ENCODE data around the gene GUCA2B. TPM values are rescaled to one million over a fixed set of nuclear protein-coding genes. Genes with fewer than 3 reads are reported as not detected.

Gene GUCA2B
- total RNA-seq, 1 donor from 2014 or later = not detected

GRCh38 chr1:42198251-42198650, 45.0 kb downstream of the GUCA2B start:
- Histone ChIP-seq H3K4me3 (ENCODE audit: insufficient read depth, low read depth, low read length) (no peak overlapping the region), H3K27me3 (ENCODE audit: insufficient read depth, low read length) (no peaks in the 10 kb centered on the region), H3K36me3 (ENCODE audit: insufficient read depth, low read length) (peaks cover 13% of the 10 kb centered on the region), H3K4me2 (ENCODE audit: low read length) (no peak overlapping the region), H3K9ac (ENCODE audit: low read length) (no peak overlapping the region), H3K4me1 (ENCODE audit: insufficient read depth, low read length) (no peaks in the 10 kb centered on the region), H3K27ac (ENCODE audit: low read depth, low read length) (no peak overlapping the region), H2AFZ (ENCODE audit: low read depth, low read length) (no peak overlapping the region), H3K9me3 (ENCODE audit: insufficient read depth, low read depth, low read length) (no peaks in the 10 kb centered on the region), H3K79me2 (ENCODE audit: insufficient read depth, low read length) (no peaks in the 10 kb centered on the region), H4K20me1 (ENCODE audit: insufficient read depth, low read length) (no peaks in the 10 kb centered on the region)
- H3K27me3 Mint-ChIP-seq (ENCODE audit: low read depth, unreplicated experiment) = no peaks in the 10 kb centered on the region
- DNase-seq (ENCODE audit: low read depth) (no peak), FAIRE-seq (no peak)
- H3K4me3 Mint-ChIP-seq (ENCODE audit: unreplicated experiment) = no peak overlapping the region
- H3K27ac Mint-ChIP-seq (ENCODE audit: unreplicated experiment) = no peak overlapping the region
- H3K4me1 Mint-ChIP-seq (ENCODE audit: low read depth, unreplicated experiment) = no peaks in the 10 kb centered on the region
- H3K9me3 Mint-ChIP-seq (ENCODE audit: unreplicated experiment) = no peaks in the 10 kb centered on the region
- TF ChIP-seq EZH2 (IDR thresholded peaks at IDR 0.05; ENCODE audit: insufficient read depth, low read length) = no peak
- TF ChIP-seq CTCF (IDR thresholded peaks at IDR 0.05; ENCODE audit: insufficient read depth, low read depth, low read length) = no peak
- H3K36me3 Mint-ChIP-seq (ENCODE audit: low read depth, unreplicated experiment) = peaks cover 13% of the 10 kb centered on the region

- Mint-ChIP-seq H3K9me3 (ENCODE audit: unreplicated experiment) (peaks cover 3% of the 10 kb centered on the region), H3K4me3 (ENCODE audit: unreplicated experiment) (no peak overlapping the region), H3K27me3 (ENCODE audit: low read depth, unreplicated experiment) (no peaks in the 10 kb centered on the region), H3K36me3 (ENCODE audit: low read depth, unreplicated experiment) (peaks cover 31% of the 10 kb centered on the region), H3K27ac (ENCODE audit: unreplicated experiment) (no peak overlapping the region), H3K4me1 (ENCODE audit: low read depth, unreplicated experiment) (peaks cover 8% of the 10 kb centered on the region)
- H3K4me3 ChIP-seq (ENCODE audit: insufficient read depth, low read depth, low read length) = no peak overlapping the region
- H3K27ac ChIP-seq (ENCODE audit: low read depth, low read length) = no peak overlapping the region
- TF ChIP-seq CTCF (IDR thresholded peaks at IDR 0.05; ENCODE audit: insufficient read depth, low read depth, low read length) (no peak), EZH2 (IDR thresholded peaks at IDR 0.05; ENCODE audit: insufficient read depth, low read length) (no peak)
- H3K27me3 ChIP-seq (ENCODE audit: insufficient read depth, low read length) = no peaks in the 10 kb centered on the region
- peaks cover 13% of the 10 kb centered on the region for H3K79me2 ChIP-seq (ENCODE audit: insufficient read depth, low read length)
- no peak overlapping the region for H3K4me2 ChIP-seq (ENCODE audit: low read length)
- peaks cover 4% of the 10 kb centered on the region for H4K20me1 ChIP-seq (ENCODE audit: insufficient read depth, low read length)
- H3K9me3 ChIP-seq (ENCODE audit: insufficient read depth, low read depth, low read length) = no peaks in the 10 kb centered on the region
- H3K4me1 ChIP-seq (ENCODE audit: insufficient read depth, low read length) = no peaks in the 10 kb centered on the region
- no peak overlapping the region for H3K9ac ChIP-seq (ENCODE audit: low read length)
- no peak for FAIRE-seq
- no peak for DNase-seq (ENCODE audit: low read depth)
- no peak overlapping the region for H2AFZ ChIP-seq (ENCODE audit: low read depth, low read length)
- no peaks in the 10 kb centered on the region for H3K36me3 ChIP-seq (ENCODE audit: insufficient read depth, low read length)
These were observed 48.8 kb downstream of the GUCA2B start for GRCh38 chr1:42201986-42202385.

Other genes starting within 250 kb of the GUCA2B start
- gene HIVEP3, start 234.5 kb upstream of the GUCA2B start, total RNA-seq = 8.9 and 9.4 TPM in 2 replicates
- not detected in 2 replicates for gene GUCA2A, start 11.3 kb downstream of the GUCA2B start, total RNA-seq
- gene FOXJ3, start 181.8 kb downstream of the GUCA2B start, total RNA-seq = 39.8 and 41.9 TPM in 2 replicates
- gene RIMKLA, start 227.4 kb downstream of the GUCA2B start, total RNA-seq = 0.12 and 0.20 TPM in 2 replicates